ENCODE results near the gene NT5C2.

NT5C2 gene

DNA sequence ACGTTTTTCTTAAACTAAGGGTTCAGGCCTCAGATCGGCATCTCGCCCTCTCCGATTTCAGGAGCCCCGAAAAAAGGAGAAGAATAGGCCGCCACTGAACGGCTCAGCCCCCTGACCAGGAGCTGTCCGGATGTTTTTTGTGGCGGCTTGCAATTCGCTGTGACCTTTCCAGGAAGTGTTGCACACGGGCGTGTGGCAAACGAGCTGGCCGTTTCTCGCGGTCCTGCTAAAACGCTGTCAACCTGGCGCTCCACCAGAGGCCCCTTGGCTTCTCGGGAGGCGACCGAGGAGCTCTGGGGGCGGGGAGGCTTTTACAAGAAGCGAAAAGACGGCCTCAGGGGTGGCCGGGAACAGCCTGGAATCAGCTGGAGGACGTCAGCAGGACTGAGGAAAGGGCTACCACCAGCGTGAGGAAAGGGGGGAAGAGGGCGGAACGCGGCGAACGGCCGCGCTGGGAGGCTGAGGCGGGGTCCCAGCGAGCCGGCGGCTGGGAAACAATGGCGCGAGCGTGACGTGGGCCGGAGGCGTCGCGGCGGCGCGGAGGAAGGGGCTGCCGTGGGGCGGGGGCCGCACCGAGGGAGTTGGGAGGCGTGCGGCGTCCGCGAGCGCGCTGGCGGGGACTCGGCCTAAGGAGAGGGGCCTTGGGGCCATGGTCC, 493 bp downstream of the NT5C2 start:
- TF ChIP-seq CTCF (IDR thresholded peaks at IDR 0.05) = no peak

DNA sequence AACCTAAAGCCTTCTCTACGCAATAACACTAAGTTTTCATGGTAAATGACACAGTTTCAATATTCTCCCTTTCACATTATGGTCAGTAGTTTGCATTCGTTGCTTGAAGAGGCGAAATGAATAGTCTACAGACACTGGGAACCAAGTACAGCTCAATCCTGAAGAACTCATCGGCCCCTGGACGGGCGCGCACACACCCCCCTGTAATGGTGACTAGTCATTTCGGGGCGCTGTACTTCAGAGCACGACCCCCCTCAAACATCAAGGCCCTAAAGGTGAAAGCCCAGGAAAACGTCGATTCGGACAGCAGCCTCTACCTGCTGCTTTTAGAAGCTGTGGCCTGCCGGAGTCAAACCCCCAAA, 1.0 kb downstream of the NT5C2 start:
- no peak for TF ChIP-seq CTCF (IDR thresholded peaks at IDR 0.05)

DNA sequence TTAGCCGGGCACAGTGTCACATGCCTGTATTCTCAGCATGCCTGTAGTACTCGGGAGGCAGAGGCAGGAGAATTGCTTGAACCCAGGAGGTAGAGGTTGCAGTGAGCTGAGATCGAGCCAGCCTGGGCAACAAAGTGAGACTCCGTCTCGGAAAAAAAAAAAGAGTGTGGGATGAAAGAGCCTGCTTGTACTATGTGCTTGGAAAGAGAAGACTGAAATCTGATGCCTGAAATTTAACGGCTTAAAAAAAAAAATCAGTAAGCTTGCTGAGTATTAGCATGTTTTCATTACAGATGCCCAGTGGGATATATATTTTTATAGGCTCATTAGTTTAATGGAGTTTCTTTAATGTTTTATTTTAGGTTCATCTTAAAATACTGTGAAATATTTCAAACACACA, 4.2 kb downstream of the NT5C2 start:
- no peak for TF ChIP-seq CTCF (IDR thresholded peaks at IDR 0.05)

- TF ChIP-seq CTCF (IDR thresholded peaks at IDR 0.05) = no peak
Measured at GRCh38 chr10:103186128-103186527, 6.9 kb downstream of the NT5C2 start.

GRCh38 chr10:103184615-103185014, 8.5 kb downstream of the NT5C2 start:
- TF ChIP-seq CTCF (IDR thresholded peaks at IDR 0.05) = no peak

DNA sequence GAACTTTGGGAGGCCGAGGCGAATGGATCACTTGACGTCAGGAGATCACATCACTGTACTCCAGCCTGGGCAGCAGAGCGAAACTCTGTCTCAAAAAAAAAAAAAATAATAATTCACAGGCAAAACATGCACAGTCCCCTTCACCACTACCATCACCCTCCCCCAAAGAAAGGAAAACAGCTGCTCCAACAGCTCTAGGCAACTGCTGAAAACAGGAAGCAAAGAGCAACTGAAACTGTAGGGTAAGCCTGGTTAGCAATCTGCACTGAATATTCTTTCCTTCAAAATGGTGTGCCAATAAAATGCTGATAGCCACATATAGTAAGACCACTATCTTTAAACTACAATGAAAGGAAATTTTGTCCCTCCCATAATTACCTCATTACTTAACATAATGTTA, 11.8 kb downstream of the NT5C2 start:
- TF ChIP-seq CTCF (IDR thresholded peaks at IDR 0.05) = no peak

DNA sequence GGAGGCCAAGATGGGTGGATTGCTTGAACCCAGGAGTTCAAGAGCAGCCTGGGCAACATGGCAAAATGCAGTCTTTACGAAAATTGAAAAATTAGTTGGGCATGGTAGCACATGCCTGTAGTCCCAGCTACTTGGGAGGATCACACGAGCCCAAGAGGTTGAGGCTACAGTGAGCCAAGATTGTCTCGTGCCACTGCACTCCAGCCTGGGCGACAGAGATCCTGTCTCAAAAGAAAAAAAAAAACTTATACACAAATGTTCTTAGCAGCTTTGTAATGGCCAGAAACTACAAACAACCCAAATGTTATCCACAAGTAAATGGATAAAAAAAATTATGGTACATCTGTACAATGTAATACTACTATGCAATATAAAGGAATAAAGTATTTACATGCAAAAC, 12.6 kb downstream of the NT5C2 start:
- no peak for TF ChIP-seq CTCF (IDR thresholded peaks at IDR 0.05)

DNA sequence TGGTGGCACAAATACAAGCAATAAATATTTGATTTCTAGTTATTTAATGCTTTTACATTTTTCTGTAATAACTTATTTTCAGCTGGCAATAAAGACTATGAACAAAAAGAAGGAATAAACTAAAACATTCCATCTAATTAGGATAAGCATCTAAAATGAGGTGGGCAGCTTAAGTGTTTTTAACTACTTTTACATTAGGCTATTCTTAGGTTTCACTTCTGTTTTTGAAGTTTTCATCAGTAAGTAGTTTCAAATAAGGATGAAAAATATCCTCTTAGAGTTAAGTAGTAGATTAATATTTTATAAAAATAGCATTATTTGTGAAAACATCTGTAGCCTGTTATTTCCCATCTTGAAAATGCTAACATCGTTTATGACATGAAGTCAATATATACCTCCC, 15.9 kb downstream of the NT5C2 start:
- TF ChIP-seq CTCF (IDR thresholded peaks at IDR 0.05) = no peak

All from LNCAP (cell line).